Neural crest cell (in vitro differentiated cells): ENCODE measurements around the gene GRIN1. TPM values are rescaled to one million over a fixed set of nuclear protein-coding genes. Genes with fewer than 3 reads are reported as not detected.

Experiments
- DNase-seq: peaks from one replicate; pipeline ENCODE4 v3.0.0; 2021; ENCODE audit warnings: low read depth, mixed read lengths, low spot score
- H3K27ac Mint-ChIP-seq: one replicate; pipeline ENCODE4 v1.8.0; 2021; ENCODE audit warnings: mild to moderate bottlenecking, mixed read lengths; ENCODE audit not compliant: unreplicated experiment
- H3K27me3 Mint-ChIP-seq: 2 replicates; pipeline ENCODE4 v1.8.0; 2021; ENCODE audit warnings: low read depth, mild to moderate bottlenecking, mixed read lengths
- H3K36me3 Mint-ChIP-seq: 2 replicates; pipeline ENCODE4 v1.8.0; 2021; ENCODE audit warnings: low read depth, mild to moderate bottlenecking, mixed read lengths
- H3K4me1 Mint-ChIP-seq: 2 replicates; pipeline ENCODE4 v1.8.0; 2021; ENCODE audit warnings: mixed read lengths
- H3K4me3 Mint-ChIP-seq: one replicate; pipeline ENCODE4 v1.8.0; 2021; ENCODE audit warnings: mild to moderate bottlenecking, mixed read lengths
- H3K9me3 Mint-ChIP-seq: 2 replicates; pipeline ENCODE4 v1.8.0; 2021; ENCODE audit warnings: mixed read lengths
- CTCF ChIP-seq: fragments of 200-600 bp; sonication (generic); conservative IDR thresholded peaks from 2 replicates; pipeline ENCODE4 v1.5.0; 2021; ENCODE audit warnings: antibody characterized with exemption, mild to moderate bottlenecking
- total RNA-seq: library from RNA; stranded (reverse); gene quantifications from 2 replicates; pipeline ENCODE4 v1.2.1, GENCODE V29; 2021

The GRIN1 gene
- total RNA-seq, 1 donor from 2014 or later: 0.44 TPM

GRCh38 chr9:137166380-137167229, 27.7 kb downstream of the GRIN1 start:
- H3K9me3 Mint-ChIP-seq: no peaks in the 10 kb centered on the region
- H3K27ac Mint-ChIP-seq: no peak overlapping the region
- H3K27me3 Mint-ChIP-seq: peaks cover 89% of the 10 kb centered on the region
- H3K4me3 Mint-ChIP-seq: no peak overlapping the region
- H3K4me1 Mint-ChIP-seq: no peaks in the 10 kb centered on the region
- no peak for DNase-seq
- TF ChIP-seq CTCF: no peak
- H3K36me3 Mint-ChIP-seq: no peaks in the 10 kb centered on the region

GRCh38 chr9:137167277-137167746, 28.4 kb downstream of the GRIN1 start:
- TF ChIP-seq CTCF: no peak

GRCh38 chr9:137167747-137168572, 29.0 kb downstream of the GRIN1 start:
- no peak for TF ChIP-seq CTCF
- Mint-ChIP-seq H3K27me3 (peaks cover 84% of the 10 kb centered on the region), H3K4me3 (no peak overlapping the region), H3K4me1 (no peaks in the 10 kb centered on the region), H3K36me3 (no peaks in the 10 kb centered on the region), H3K27ac (no peak overlapping the region), H3K9me3 (no peaks in the 10 kb centered on the region)
- peak; percentile 26 for DNase-seq

More at GRCh38 chr9:137167277-137167746, 28.4 kb downstream of the GRIN1 start:
- H3K36me3 Mint-ChIP-seq: no peaks in the 10 kb centered on the region
- no peak overlapping the region for H3K4me3 Mint-ChIP-seq
- H3K4me1 Mint-ChIP-seq: no peaks in the 10 kb centered on the region
- no peaks in the 10 kb centered on the region for H3K9me3 Mint-ChIP-seq
- DNase-seq: no peak
- peaks cover 87% of the 10 kb centered on the region for H3K27me3 Mint-ChIP-seq
- H3K27ac Mint-ChIP-seq: no peak overlapping the region

- H3K4me1 Mint-ChIP-seq: no peaks in the 10 kb centered on the region
- H3K36me3 Mint-ChIP-seq: no peaks in the 10 kb centered on the region
- H3K9me3 Mint-ChIP-seq: no peaks in the 10 kb centered on the region
- peaks cover 84% of the 10 kb centered on the region for H3K27me3 Mint-ChIP-seq
- TF ChIP-seq CTCF: no peak
- DNase-seq: no peak
- no peak overlapping the region for H3K27ac Mint-ChIP-seq
- no peak overlapping the region for H3K4me3 Mint-ChIP-seq
These were observed 29.6 kb downstream of the GRIN1 start for GRCh38 chr9:137168573-137168903.

GRCh38 chr9:137168904-137169856, 30.2 kb downstream of the GRIN1 start:
- Mint-ChIP-seq H3K36me3 (no peaks in the 10 kb centered on the region), H3K4me1 (no peaks in the 10 kb centered on the region), H3K27me3 (peaks cover 87% of the 10 kb centered on the region), H3K9me3 (no peaks in the 10 kb centered on the region), H3K4me3 (peak overlapping the region; percentile 57), H3K27ac (no peak overlapping the region)
- DNase-seq: no peak
- TF ChIP-seq CTCF: no peak
